ENCODE measurements around the gene MDN1. TPM values are rescaled to one million over a fixed set of nuclear protein-coding genes. Genes with fewer than 3 reads are reported as not detected.

The MDN1 gene
- total and polyA plus RNA-seq, 2 of the 8 experiments (the other 6 are each of a cell fraction or from before 2014, with no cell fraction given), result 53.5 to 179 TPM

- 93% methylated on average over 5 of the region's 5 CpGs; no CpG with 5 or more reads in 1 of the 2 experiments for WGBS, 2 experiments (ENCODE audit: extremely low coverage in 1 of 2, insufficient coverage in 1 of 2, insufficient read length in 1 of 2, insufficient replicate concordance in 2 of 2, low coverage in 1 of 2, low lambda C conversion rate in 2 of 2, missing lambda C conversion rate in 1 of 2)
- CTCF ChIA-PET (ENCODE audit: partially characterized antibody), result interaction anchor here (0.9 to 11.0 kb wide), 11 partner anchors 9 to 185 kb away, joined by 3 to 183 read pairs (median 5); partner anchors contain the start of gene ANKRD6
- FAIRE-seq, result no peak
These were observed 205.8 kb downstream of the MDN1 start for GRCh38 chr6:89613790-89614189.

More at GRCh38 chr6:89613790-89614189, 205.8 kb downstream of the MDN1 start:
- Histone ChIP-seq H4K91ac (replicated peaks; ENCODE audit: insufficient read length, low read length) (no peak overlapping the region), H3K9ac (replicated peaks in 1 of 4; ENCODE audit: extremely low read depth in 1 of 4, low read depth in 3 of 4, low read length in 3 of 4) (no peak overlapping the region), H3K9me3 (ENCODE audit: insufficient read depth in 2 of 2, low read depth in 1 of 2, low read length in 1 of 2) (no peaks in the 10 kb centered on the region), H3K4ac (replicated peaks; ENCODE audit: insufficient read length, low read depth, low read length) (no peak overlapping the region), H2BK12ac (ENCODE audit: low read depth, low read length) (no peak overlapping the region), H3K27me3 (replicated peaks in 1 of 4; ENCODE audit: control insufficient read depth in 3 of 4, extremely low read depth in 1 of 4, insufficient read depth in 3 of 4, low read length in 3 of 4) (no peaks in the 10 kb centered on the region), H2BK120ac (replicated peaks; ENCODE audit: low read depth, low read length) (no peak overlapping the region), H4K20me1 (replicated peaks in 1 of 2; ENCODE audit: control insufficient read depth in 1 of 2, insufficient read depth in 2 of 2, low read length in 2 of 2) (no peaks in the 10 kb centered on the region), H4K8ac (ENCODE audit: extremely low read depth, insufficient read depth, low read length) (no peak overlapping the region), H3K36me3 (ENCODE audit: control insufficient read depth in 2 of 4, insufficient read depth in 4 of 4, low read length in 3 of 4) (no peaks in the 10 kb centered on the region), H2AK5ac (ENCODE audit: low read depth, low read length) (no peak overlapping the region), H3K14ac (ENCODE audit: insufficient read length) (no peak overlapping the region), H3K23ac (ENCODE audit: insufficient read length) (no peak overlapping the region), H3K4me3 (ENCODE audit: extremely low read depth in 1 of 4, insufficient read depth in 2 of 4, low read depth in 3 of 4, low read length in 4 of 4) (no peak overlapping the region), H2BK15ac (ENCODE audit: low read length) (no peak overlapping the region), H4K5ac (ENCODE audit: insufficient read length, low read depth, low read length) (no peak overlapping the region), H3K4me1 (replicated peaks in 1 of 4; ENCODE audit: control insufficient read depth in 3 of 4, insufficient read depth in 4 of 4, low read length in 3 of 4) (no peaks in the 10 kb centered on the region), H2BK5ac (ENCODE audit: low read depth, low read length) (no peak overlapping the region), H2BK20ac (ENCODE audit: low read length) (no peak overlapping the region), H3K23me2 (ENCODE audit: low read depth, low read length) (no peaks in the 10 kb centered on the region), H3K79me1 (ENCODE audit: low read depth, low read length) (no peaks in the 10 kb centered on the region; the same call in 1 of the 2 replicates), H3K79me2 (ENCODE audit: control insufficient read depth in 1 of 2, insufficient read depth in 2 of 2, low read length in 2 of 2) (no peaks in the 10 kb centered on the region), H3K18ac (ENCODE audit: extremely low read depth, low read length) (no peak overlapping the region), H2AFZ (ENCODE audit: low read length) (no peak overlapping the region), H3K56ac (replicated peaks; ENCODE audit: insufficient read length, low read depth, low read length) (no peak overlapping the region), H3K4me2 (ENCODE audit: insufficient read depth in 1 of 2, low read depth in 2 of 2, low read length in 2 of 2) (no peak overlapping the region), H3K27ac (ENCODE audit: low read depth, low read length) (no peak overlapping the region)
- TF ChIP-seq SP4 (IDR thresholded peaks at IDR 0.05; ENCODE audit: low read length) (no peak), CEBPB (IDR thresholded peaks at IDR 0.05; ENCODE audit: low read depth, low read length) (no peak), ATF3 (IDR thresholded peaks at IDR 0.05; ENCODE audit: insufficient read depth, low read depth, low read length) (no peak), HDAC6 (IDR thresholded peaks at IDR 0.05; ENCODE audit: low read depth, low read length) (no peak), CHD2 (IDR thresholded peaks at IDR 0.05; ENCODE audit: low read length) (no peak), SUZ12 (IDR thresholded peaks at IDR 0.05; ENCODE audit: low read length) (no peak), TAF1 (IDR thresholded peaks at IDR 0.05; ENCODE audit: low read depth, low read length) (no peak), ASH2L (IDR thresholded peaks at IDR 0.05; ENCODE audit: low read length) (no peak), KDM1A (IDR thresholded peaks at IDR 0.05; ENCODE audit: borderline replicate concordance, low read length) (no peak), RAD21 (IDR thresholded peaks at IDR 0.05 in 1 of 2, conservative IDR thresholded peaks at IDR 0.05 in 1 of 2; ENCODE audit: low read depth in 2 of 2, low read length in 2 of 2) (no peak), NRF1 (IDR thresholded peaks at IDR 0.05; ENCODE audit: low read depth, low read length) (no peak), SP1 (IDR thresholded peaks at IDR 0.05; ENCODE audit: low read depth, low read length) (no peak), RXRA (IDR thresholded peaks at IDR 0.05; ENCODE audit: insufficient read depth, low read depth, low read length) (no peak), SIN3A (conservative IDR thresholded peaks at IDR 0.05 in 1 of 2, IDR thresholded peaks at IDR 0.05 in 1 of 2; ENCODE audit: low read depth in 1 of 2, low read length in 2 of 2) (no peak), SIRT6 (IDR thresholded peaks at IDR 0.05; ENCODE audit: low read length) (no peak)
- POLR2A ChIA-PET (ENCODE audit: partially characterized antibody), result interaction anchor here (1.2 kb wide), 1 partner anchor 185 kb away, joined by 3 read pairs; no protein-coding TSS in a partner anchor
- DNase-seq (ENCODE audit: low read depth in 1 of 2, low spot score in 2 of 2), result no peak
